ENCODE results near the gene ZNF324B.

- no peak for TF ChIP-seq SMARCA5 (IDR thresholded peaks at IDR 0.05)
- no peak for TF ChIP-seq NFYB (IDR thresholded peaks at IDR 0.05; ENCODE audit: insufficient read depth, low read depth, low read length)
- TF ChIP-seq SMAD1 (IDR thresholded peaks at IDR 0.05; ENCODE audit: low read depth, partially characterized antibody), result no peak
- TF ChIP-seq CTCF (IDR thresholded peaks at IDR 0.05 in 2 of 3, conservative IDR thresholded peaks at IDR 0.05 in 1 of 3; ENCODE audit: control insufficient read depth in 2 of 3, extremely low read depth in 1 of 3, insufficient read depth in 1 of 3, low read depth in 3 of 3, low read length in 3 of 3), result no peak
- no peak for TF ChIP-seq CBFB (IDR thresholded peaks at IDR 0.05; ENCODE audit: low read depth)
- TF ChIP-seq NFYA (IDR thresholded peaks at IDR 0.05; ENCODE audit: borderline replicate concordance, low read depth, low read length), result no peak
These were observed 8.6 kb downstream of the ZNF324B start for GRCh38 chr19:58460039-58460438.
